GM12874 (cell line): ENCODE results near the gene USP25.

Experiments
- CTCF ChIP-seq: IDR thresholded peaks from 2 replicates; pipeline ENCODE4 v1.5.1; 2011; ENCODE audit warnings: low read depth, mild to moderate bottlenecking, control low read depth, low read length, moderate library complexity; ENCODE audit not compliant: insufficient read depth

The USP25 gene

GRCh38 chr21:15688809-15689208, 41.0 kb upstream of the USP25 start:
- no peak for TF ChIP-seq CTCF

DNA sequence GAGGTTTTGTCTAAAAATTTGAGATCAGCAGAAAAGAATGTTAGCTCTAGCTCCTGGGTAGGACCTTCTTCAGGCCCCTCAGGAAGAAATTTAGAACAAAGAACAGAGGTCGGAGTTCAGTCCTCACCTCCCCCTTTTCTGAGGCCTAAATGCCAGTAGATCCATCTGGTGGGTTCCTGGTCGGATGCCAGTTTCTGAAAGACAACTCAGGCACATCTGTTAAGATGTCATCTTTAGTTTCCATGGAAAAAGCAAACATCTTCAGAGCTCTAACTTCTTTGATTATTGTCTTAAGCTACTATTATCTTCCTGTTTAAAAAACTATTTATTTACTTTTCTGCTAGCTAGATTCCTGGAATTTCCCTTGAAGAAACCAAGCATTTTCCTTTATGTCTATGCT, 37.1 kb upstream of the USP25 start:
- TF ChIP-seq CTCF = no peak

DNA sequence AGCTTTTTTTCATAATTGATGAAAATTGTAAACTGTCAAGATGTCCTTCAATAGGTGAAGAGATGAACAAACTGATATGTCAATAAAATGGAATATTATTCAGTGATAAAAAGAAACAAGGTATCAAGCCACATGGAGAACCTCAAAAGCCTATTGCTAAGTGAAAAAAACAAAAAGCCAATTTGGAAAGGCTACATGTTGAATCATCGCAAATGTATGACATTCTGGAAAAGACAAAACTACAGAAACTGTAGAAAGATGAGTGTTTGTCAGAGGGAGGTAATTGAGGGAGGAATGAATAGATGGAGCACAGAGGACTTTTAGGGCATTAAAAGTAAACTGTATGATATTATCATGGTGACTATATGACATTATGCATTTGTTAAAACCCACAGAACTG, 34.5 kb upstream of the USP25 start:
- TF ChIP-seq CTCF = no peak

DNA sequence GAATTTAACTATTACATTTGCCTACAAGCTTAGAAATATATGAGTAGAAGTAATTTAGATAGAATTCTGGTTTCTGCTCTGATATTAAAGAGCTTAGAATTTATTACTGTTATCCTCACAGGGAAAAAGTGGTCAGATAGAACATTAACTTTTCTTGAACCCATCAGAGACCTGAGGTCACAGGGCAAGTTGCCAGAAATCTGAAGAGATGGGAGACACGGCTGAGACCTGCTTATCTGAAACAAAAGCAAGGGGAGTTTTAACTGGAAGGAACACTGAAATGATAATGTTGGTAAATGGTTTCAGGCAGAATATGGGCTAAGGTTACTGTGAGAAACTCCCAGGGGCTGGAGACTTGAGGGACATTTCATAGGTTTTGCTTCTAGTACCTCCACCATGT, 28.0 kb upstream of the USP25 start:
- TF ChIP-seq CTCF = no peak

DNA sequence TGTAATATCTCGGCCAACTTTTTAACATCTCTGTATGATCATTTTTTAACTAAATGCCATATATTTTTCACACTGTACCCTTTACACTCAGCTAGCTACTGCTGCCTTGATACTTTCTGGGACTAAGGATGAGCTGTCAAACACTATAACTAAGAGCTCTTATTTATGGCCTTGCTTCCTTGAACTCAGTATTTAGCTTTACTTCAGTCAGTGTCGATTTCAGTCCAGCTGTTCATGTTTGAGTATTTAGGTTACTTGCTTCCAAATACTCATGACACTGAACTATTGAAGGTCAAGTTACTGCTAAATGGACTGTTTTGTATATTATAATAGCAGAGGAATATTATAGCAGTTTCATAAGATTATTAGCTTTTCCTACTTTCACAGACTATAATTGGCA, 25.9 kb upstream of the USP25 start:
- TF ChIP-seq CTCF = no peak

DNA sequence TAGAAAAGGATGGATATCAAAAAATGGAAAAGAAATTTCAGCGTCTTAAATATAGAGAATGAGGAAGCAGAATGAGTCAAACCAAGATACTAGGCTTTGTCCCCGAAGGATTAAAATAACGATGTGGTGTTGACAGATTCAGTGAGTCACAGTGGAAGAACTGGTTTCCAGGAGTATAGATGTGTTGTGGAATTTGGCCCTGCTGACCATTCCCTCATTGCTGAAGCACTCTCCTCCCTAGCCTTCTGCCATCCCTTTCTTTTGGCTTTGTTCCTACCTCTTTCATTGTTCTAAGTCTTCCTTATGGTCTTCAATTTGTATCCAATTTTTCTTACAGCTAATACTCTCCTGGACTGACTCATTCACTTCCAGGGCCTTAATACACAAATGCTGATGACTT, 23.1 kb upstream of the USP25 start:
- no peak for TF ChIP-seq CTCF

GRCh38 chr21:15713412-15713811, 16.4 kb upstream of the USP25 start:
- no peak for TF ChIP-seq CTCF

DNA sequence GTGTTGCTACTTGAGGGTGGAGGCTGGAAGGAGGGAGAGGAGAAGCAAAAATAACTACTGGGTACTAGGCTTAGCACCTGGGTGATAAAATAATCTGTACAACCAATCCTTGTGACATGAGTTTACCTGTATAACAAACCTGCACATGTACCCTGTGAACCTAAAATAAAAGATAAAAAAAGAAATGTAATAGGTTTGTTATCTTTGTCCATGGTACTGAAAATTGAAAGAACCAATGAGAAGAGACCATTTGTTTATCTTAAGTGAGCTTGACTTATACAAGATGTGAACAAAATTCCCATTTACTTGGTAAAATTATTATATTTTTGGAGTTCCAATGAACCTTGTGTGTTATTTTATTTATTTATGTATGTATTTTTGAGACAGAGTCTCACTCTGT, 11.1 kb upstream of the USP25 start:
- no peak for TF ChIP-seq CTCF
